H54 (cell line): ENCODE results near the gene NNAT.

Experiments used
- DNase-seq: peaks from one replicate; pipeline ENCODE4 v3.0.0; 2011; ENCODE audit warnings: low spot score, mixed read lengths; ENCODE audit not compliant: insufficient read length
- FAIRE-seq: peaks from 3 replicates; lab custom pipeline; 2011; peaks lifted over from hg19 to GRCh38; lab: Jason Lieb, UNC
- POLR2A ChIP-seq: IDR thresholded peaks from 2 replicates; pipeline ENCODE4 v1.6.1; 2011; ENCODE audit warnings: low read depth, mild to moderate bottlenecking, low read length

The NNAT gene

DNA sequence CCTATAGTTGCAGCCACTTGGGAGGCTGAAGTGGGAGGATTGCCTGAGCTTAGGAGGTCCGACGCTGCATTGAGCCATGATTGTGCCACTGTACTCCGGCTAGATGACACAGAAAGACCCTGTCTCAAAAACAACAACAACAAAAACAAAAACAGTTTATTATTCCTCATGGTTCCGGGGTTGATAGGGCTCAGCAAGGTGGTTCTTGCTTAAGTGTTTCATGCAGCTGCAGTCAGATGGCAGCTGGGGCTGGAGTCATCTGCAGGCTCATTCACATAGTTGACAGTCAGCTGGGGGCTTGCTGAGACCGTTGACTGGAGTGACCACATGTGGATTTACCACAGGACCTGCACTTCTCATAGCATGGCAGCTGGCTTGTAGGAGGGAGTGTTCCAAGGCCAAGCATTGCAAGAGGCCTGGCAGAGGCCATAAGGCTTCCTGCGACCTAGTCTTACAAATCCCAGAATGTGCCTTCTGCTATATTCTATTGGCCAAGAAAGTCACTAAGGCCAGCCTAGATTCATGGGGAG is 28.9 kb upstream of the NNAT start:
- no peak for FAIRE-seq
- TF ChIP-seq POLR2A: no peak
- DNase-seq: no peak

DNA sequence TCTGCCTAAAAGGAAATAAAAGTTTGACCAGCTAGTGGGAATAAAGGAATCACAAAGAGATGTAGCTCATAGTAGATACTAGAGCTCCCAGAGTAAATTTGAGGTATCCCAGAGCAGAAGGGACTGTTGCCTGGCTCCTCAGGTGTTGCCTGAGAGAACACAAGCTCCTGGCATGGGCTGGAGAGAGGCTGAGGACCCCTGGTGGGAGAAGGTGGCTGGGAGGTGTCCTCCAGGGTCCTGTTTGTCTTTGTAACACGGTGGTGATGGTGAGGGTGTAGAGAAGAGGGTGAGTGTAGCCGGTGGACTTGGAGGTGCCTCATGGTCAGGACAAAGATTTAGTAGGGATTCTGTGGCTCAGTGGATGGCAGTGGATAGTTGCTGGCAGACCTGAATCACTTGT is 28.1 kb upstream of the NNAT start:
- FAIRE-seq (no peak), DNase-seq (no peak)
- TF ChIP-seq POLR2A: no peak

DNA sequence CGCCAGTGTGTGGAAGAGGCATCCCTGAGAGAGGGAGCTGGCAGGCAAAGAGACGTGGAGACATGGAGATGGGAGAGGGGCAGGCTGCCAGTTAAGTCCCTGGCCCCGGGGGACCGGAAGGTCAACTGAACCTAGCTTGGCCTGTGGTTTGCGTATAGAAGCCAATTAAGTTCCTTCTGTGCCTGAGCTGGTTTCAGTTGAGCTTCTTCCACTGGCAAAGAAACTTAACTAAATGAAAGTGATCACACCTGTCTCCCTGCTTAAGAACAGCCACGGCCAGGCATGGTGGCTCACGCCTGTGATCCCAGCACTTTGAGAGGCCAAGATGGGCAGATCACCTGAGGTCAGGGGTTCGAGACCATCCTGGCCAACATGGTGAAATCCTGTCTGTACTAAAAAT is 26.7 kb upstream of the NNAT start:
- TF ChIP-seq POLR2A: no peak
- DNase-seq (no peak), FAIRE-seq (no peak)

DNA sequence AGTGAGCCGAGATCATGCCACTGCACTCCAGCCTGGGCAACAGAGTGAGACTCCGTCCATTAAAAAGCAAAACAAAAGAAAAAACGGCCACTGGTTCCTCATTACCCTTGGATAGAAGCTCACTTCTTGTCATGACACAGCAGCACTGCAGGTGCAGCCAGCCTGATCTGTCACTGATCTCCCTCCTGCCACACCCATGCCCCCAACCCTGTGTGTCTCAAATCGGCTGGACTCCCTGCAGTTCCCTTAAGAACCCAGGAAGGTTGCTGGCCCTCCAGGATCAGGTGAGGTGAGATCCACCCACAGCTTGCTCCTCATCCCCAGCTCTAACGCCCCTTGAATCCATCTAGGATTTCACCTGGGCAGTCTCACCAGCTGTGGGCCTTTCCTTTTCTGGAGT is 26.3 kb upstream of the NNAT start:
- DNase-seq (no peak), FAIRE-seq (no peak)
- no peak for TF ChIP-seq POLR2A

DNA sequence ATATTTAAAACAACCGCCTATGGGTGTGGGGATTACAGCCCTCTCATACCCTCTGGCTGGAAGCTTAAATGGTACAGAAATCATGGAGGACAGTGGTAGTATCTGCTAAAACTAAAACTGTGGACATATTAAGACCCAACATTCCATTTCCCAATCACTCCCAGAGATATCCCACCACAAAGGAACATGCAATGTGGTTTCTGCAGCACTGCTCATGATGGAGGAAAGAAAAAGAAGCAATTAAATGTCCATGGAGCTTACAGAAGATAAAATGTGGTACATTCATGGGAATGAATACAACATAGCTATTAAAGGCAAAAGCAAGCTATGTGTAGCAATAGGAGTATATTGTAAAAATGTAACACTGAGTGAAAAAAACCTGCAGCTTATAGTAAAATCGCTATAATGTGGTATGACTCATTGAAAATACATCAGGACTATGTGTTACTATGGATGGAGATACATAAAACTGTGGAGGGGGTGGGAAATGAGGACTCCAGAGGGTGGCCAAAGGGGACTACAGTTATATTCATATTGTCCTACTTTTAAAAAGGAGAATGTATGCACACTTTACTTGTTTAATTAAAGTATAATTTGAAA is 22.9 kb upstream of the NNAT start:
- FAIRE-seq: no peak
- no peak for DNase-seq
- TF ChIP-seq POLR2A: no peak

GRCh38 chr20:37500311-37500710 is 20.7 kb upstream of the NNAT start:
- TF ChIP-seq POLR2A: no peak
- FAIRE-seq: no peak
- DNase-seq: no peak

DNA sequence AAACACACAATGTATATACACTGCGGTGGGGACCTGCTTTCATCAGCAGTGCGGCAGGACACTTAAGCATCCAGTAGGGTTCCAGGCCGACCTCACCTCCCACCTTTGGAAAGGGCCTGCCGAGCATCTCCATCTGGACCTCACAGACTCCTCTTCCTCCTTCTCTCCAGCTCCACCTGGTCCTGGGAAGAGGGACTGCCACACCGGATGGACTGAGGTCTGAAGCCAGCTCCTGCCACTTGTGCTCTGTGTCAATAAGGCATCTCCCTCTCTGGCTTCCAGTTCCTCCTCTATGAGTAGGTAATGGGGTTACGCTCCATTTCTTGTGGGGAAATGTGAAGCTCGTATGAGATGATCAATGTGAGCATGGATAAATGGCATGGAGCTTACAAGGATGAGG is 19.1 kb upstream of the NNAT start:
- FAIRE-seq: no peak
- no peak for TF ChIP-seq POLR2A
- DNase-seq: no peak

GRCh38 chr20:37502654-37503053 is 18.4 kb upstream of the NNAT start:
- DNase-seq: no peak
- no peak for TF ChIP-seq POLR2A
- no peak for FAIRE-seq

DNA sequence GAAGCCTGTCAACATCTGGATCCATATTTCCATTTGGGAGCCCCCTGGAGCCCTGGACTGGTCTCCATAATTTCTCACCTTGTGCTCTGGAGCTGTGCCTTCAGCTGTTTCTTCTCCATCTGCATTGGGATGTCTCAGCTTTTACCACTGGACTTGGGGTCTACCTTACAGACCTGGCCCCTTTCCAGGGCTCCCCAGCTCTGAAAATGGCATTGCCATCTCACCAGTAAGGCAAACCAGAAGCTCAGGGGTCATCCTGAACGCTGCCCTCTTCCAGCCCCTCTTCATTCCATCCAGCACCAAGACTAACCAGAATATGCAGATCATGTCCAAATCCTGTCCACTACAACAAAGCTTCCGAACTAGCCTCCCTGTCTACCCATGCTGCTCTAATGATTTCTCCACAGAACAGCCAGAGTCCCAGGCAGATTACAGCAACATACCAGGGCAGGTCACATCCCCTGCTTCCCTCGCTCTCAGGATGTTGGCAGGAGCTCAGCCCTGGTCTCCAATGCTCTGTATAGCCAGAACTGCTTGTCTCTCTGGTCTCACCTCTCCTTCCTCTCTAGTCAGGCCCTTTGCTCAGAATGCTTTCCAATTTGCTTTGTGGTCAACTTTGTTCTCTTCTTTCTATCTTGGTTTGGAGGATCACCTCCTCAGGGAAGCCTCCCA is 17.7 kb upstream of the NNAT start:
- TF ChIP-seq POLR2A: no peak
- DNase-seq (no peak), FAIRE-seq (no peak)

- FAIRE-seq (no peak), DNase-seq (no peak)
- TF ChIP-seq POLR2A: no peak
These were observed 16.5 kb upstream of the NNAT start for GRCh38 chr20:37504404-37505096.

- no peak for FAIRE-seq
- TF ChIP-seq POLR2A: no peak
- DNase-seq: no peak
These were observed 15.5 kb upstream of the NNAT start for GRCh38 chr20:37505263-37506151.

- TF ChIP-seq POLR2A: no peak
- DNase-seq (no peak), FAIRE-seq (no peak)
These were observed 14.8 kb upstream of the NNAT start for GRCh38 chr20:37506152-37506725.

DNA sequence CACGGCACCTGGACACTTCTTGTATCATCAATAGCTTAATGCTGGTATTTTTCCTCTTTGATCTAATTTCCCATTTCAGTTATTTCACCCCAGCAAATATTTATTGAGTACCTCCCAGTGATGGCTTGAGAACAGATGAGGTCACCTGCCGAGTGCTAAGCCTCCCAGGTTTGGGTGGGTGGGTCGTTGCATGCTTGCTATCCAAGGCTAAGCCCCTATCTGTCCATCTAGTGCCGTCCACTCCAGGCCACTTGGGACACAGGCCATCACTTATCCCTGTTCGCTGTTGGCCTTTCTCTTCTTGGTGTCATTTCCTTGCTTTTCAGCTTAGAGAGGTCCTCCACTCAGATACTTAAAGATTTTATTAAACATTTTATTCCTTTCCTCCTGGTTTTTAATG is 10.8 kb upstream of the NNAT start:
- DNase-seq: no peak
- no peak for TF ChIP-seq POLR2A
- FAIRE-seq: no peak

DNA sequence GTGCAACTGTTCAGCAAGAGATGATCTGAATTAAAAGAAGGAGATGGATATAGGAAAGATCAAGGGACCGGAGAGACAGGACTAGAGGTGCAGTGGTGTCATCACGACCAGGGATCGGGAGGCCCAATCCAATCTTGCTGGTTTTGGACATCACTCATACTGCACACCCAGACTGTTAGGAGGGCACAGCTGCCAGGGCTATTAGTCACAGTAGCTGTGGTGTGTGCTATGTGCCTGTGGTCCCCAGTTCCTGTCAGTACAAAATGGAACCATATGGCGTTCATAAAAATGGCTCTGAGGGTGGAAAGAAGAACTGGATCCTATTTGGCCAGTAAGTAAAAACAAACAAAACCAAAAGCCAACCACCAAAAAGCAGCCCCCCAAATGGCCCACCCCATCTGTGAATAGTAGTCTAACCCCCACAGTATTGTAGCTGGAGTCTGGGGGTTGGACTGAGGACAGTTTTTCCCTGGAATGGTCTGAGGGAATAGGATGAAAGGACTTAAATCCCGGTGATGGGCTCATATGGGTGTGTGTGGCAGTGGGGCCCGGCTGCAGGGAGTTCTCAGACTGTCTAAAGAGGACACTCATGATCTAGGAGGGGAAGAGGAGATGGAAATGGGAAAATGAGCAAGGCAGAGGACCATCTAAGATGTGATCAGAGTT is 9.3 kb upstream of the NNAT start:
- TF ChIP-seq POLR2A: no peak

More for the DNA sequence above, 9.3 kb upstream of the NNAT start:
- peak; percentile 61 for DNase-seq
- FAIRE-seq: no peak
